Breast epithelium (tissue), 3 donors: Measurements from ENCODE around the gene CIB4.

ENCODE experiments used
- CTCF ChIP-seq, 3 donors: fragments of 450-650 bp; IDR thresholded peaks; one replicate each; pipeline ENCODE4 v1.5.1; 2016 to 2017; ENCODE audit warnings: antibody characterized with exemption in 3 of 3, mild to moderate bottlenecking in 3 of 3, moderate library complexity in 3 of 3
- POLR2A ChIP-seq: fragments of 450-650 bp; IDR thresholded peaks from one replicate; pipeline ENCODE4 v1.6.1; 2016; ENCODE audit warnings: antibody characterized with exemption, mild to moderate bottlenecking, moderate library complexity

DNA sequence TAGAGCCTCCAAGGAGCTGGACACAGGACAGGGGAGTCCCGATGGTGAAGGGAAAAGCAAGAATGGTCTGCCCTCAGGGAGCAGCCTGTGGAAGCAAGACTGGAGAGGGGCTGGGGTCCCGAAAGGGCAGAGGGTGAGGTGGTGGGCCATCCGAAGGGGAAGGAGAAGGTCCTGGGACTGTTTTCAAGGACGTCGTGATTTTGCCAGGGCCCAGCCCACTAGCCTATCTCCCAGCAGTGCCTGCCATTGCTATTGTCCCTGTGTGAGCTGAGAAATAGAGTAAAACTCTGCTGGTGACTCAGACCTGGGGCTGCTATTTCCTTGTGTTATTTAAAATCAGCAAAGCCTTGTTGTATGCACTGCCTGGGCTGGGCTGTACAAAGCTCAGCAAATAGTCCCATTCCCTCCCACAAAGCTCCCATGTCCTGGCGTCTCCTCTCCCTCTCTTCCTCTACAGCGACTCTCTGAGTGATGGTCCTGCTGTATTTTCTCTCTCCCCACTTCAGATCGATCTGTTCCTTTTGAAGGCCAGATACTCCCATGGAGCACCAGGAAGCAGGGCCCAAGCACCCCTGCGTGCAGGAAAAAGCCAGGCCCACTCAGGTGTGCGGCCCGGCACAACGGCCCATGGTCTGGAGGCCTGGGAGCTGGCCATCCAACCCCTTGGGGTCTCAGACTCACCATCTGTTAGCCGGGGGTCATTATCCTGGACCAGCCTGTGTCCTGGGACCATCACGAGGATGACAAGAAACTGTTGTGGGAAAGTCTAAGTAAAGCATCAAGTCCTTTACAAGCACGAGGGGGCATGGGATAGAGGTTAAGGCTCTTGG, 98.3 kb downstream of the CIB4 start:
- no peak for TF ChIP-seq CTCF (IDR thresholded peaks at IDR 0.05)
- TF ChIP-seq POLR2A = no peak
